HepG2 (cell line): ENCODE data around the gene ZG16B. TPM values are rescaled to one million over a fixed set of nuclear protein-coding genes. Genes with fewer than 3 reads are reported as not detected.

ENCODE experiments used
- BRD4 ChIP-seq: sonication (generic); formaldehyde crosslinking; IDR thresholded peaks from 2 replicates; pipeline ENCODE4 v1.4.0; 2020; ENCODE audit warnings: missing genetic modification reagents
- EZH2 ChIP-seq: conservative IDR thresholded peaks from 2 replicates; pipeline ENCODE4 v1.6.1; 2012; ENCODE audit warnings: mild to moderate bottlenecking, low read depth, low read length, moderate library complexity
- ISX ChIP-seq: sonication (generic); formaldehyde crosslinking; conservative IDR thresholded peaks from 2 replicates; pipeline ENCODE4 v1.5.0; 2020; ENCODE audit warnings: missing genetic modification reagents
- NFKBIZ ChIP-seq: IDR thresholded peaks from 2 replicates; pipeline ENCODE4 v1.6.1; 2018; ENCODE audit warnings: missing genetic modification reagents, missing compliant biosample characterization
- NR2F2 ChIP-seq: IDR thresholded peaks from 2 replicates; pipeline ENCODE4 v1.6.1; 2012; ENCODE audit warnings: low read depth, inconsistent platforms, borderline replicate concordance
- POLR2AphosphoS5 ChIP-seq: IDR thresholded peaks from 2 replicates; pipeline ENCODE4 v1.6.1; 2012; ENCODE audit warnings: low read depth, low read length
- RBM39 ChIP-seq: fragments of 200-400 bp; formaldehyde crosslinking; IDR thresholded peaks from one replicate; pipeline ENCODE4 v1.6.1; 2018; ENCODE audit warnings: antibody characterized with exemption, mild to moderate bottlenecking, low read depth, low read length; ENCODE audit not compliant: poor library complexity, severe bottlenecking
- REL ChIP-seq: sonication (generic); formaldehyde crosslinking; conservative IDR thresholded peaks from 2 replicates; pipeline ENCODE4 v1.8.0; 2022; ENCODE audit warnings: mild to moderate bottlenecking, missing genetic modification reagents, moderate library complexity
- SMAD1 ChIP-seq: sonication (generic); formaldehyde crosslinking; IDR thresholded peaks from 2 replicates; pipeline ENCODE4 v1.4.0; 2020; ENCODE audit warnings: missing genetic modification reagents, low read depth, mild to moderate bottlenecking, borderline replicate concordance
- SNRNP70 ChIP-seq: fragments of 200-400 bp; formaldehyde crosslinking; IDR thresholded peaks from 2 replicates; pipeline ENCODE4 v1.6.1; 2017; ENCODE audit warnings: mild to moderate bottlenecking, low read depth, low read length, moderate library complexity
- ZFP36L2 ChIP-seq: sonication (generic); formaldehyde crosslinking; IDR thresholded peaks from 2 replicates; pipeline ENCODE4 v1.4.0; 2020; ENCODE audit warnings: missing genetic modification reagents
- ZNF143 ChIP-seq: sonication (generic); formaldehyde crosslinking; IDR thresholded peaks from 2 replicates; pipeline ENCODE4 v1.4.0; 2020; ENCODE audit warnings: missing genetic modification reagents
- ZNF460 ChIP-seq: sonication (generic); formaldehyde crosslinking; IDR thresholded peaks from 2 replicates; pipeline ENCODE4 v1.5.1; 2020; ENCODE audit warnings: missing genetic modification reagents, mild to moderate bottlenecking, borderline replicate concordance
- ZNF574 ChIP-seq: sonication (generic); formaldehyde crosslinking; IDR thresholded peaks from 2 replicates; pipeline ENCODE4 v1.4.0; 2020; ENCODE audit warnings: missing genetic modification reagents
- ZNF703 ChIP-seq: sonication (generic); formaldehyde crosslinking; IDR thresholded peaks from 2 replicates; pipeline ENCODE4 v1.5.1; 2020; ENCODE audit warnings: missing genetic modification reagents, mild to moderate bottlenecking, moderate library complexity, borderline replicate concordance
- ZNF749 ChIP-seq: sonication (generic); formaldehyde crosslinking; IDR thresholded peaks from 2 replicates; pipeline ENCODE4 v1.8.0; 2022; ENCODE audit warnings: mild to moderate bottlenecking, missing genetic modification reagents, moderate library complexity, borderline replicate concordance
- ZNF770 ChIP-seq: sonication (generic); formaldehyde crosslinking; IDR thresholded peaks from 2 replicates; pipeline ENCODE4 v1.5.0; 2020; ENCODE audit warnings: mild to moderate bottlenecking, missing genetic modification reagents
- ZUFSP ChIP-seq: sonication (generic); formaldehyde crosslinking; IDR thresholded peaks from 2 replicates; pipeline ENCODE4 v1.9.0; 2021; ENCODE audit warnings: missing genetic modification reagents, mild to moderate bottlenecking, borderline replicate concordance
- polyA plus RNA-seq, 8 experiments: library from polyadenylated mRNA; depleted of rRNA in 3 of 8; stranded (reverse) in 7 of 8; unstranded in 1 of 8; fragments of >200 nt; fragmentation: Illumina TruSeq in 4 of 8; extraction: Trizol in 4 of 8; gene quantifications; 2 replicates each; pipeline versions ENCODE4 v1.2.1 to v1.2.3, GENCODE V29; 2011 to 2016; ENCODE audit warnings: low read depth in 4 of 8, missing spikeins in 1 of 8, mixed read lengths in 1 of 8; ENCODE audit not compliant: insufficient read depth in 1 of 8
- total RNA-seq, 5 experiments: library from RNA; depleted of rRNA; stranded (reverse); fragments of >200 nt; fragmentation: Illumina TruSeq; extraction: Trizol; gene quantifications; 2 replicates each; pipeline ENCODE4 v1.2.3, GENCODE V29; 2016; ENCODE audit warnings: low read depth in 1 of 5
- TF ChIP-seq, protein P1 (sequence below): sonication (generic); formaldehyde crosslinking; IDR thresholded peaks from 2 replicates; pipeline ENCODE4 v1.4.0; 2020; ENCODE audit warnings: missing genetic modification reagents
- TF ChIP-seq, protein P2 (sequence below): IDR thresholded peaks from 2 replicates; pipeline ENCODE4 v1.6.1; 2012; ENCODE audit warnings: inconsistent platforms

ZG16B gene
- total and polyA plus RNA-seq, 2 of the 13 experiments (the other 11 are each of a cell fraction or from before 2014, with no cell fraction given) = 1.5 to 11.3 TPM

- TF ChIP-seq SNRNP70 = no peak
- peak; percentile 90 for TF ChIP-seq BRD4 (CRISPR knock-in tag)
- TF ChIP-seq ZNF749 (CRISPR knock-in tag) = no peak
- TF ChIP-seq ZNF460 (CRISPR knock-in tag) = no peak
- TF ChIP-seq ZNF574 (CRISPR knock-in tag) = peak; percentile 95
- no peak for TF ChIP-seq EZH2
- TF ChIP-seq, protein P1, sequence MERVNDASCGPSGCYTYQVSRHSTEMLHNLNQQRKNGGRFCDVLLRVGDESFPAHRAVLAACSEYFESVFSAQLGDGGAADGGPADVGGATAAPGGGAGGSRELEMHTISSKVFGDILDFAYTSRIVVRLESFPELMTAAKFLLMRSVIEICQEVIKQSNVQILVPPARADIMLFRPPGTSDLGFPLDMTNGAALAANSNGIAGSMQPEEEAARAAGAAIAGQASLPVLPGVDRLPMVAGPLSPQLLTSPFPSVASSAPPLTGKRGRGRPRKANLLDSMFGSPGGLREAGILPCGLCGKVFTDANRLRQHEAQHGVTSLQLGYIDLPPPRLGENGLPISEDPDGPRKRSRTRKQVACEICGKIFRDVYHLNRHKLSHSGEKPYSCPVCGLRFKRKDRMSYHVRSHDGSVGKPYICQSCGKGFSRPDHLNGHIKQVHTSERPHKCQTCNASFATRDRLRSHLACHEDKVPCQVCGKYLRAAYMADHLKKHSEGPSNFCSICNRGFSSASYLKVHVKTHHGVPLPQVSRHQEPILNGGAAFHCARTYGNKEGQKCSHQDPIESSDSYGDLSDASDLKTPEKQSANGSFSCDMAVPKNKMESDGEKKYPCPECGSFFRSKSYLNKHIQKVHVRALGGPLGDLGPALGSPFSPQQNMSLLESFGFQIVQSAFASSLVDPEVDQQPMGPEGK = peak; percentile 73
- TF ChIP-seq NFKBIZ (CRISPR knock-in tag) = 0 out of 2 replicates have a peak, but pooled peaks have one; percentile 32
- TF ChIP-seq POLR2AphosphoS5 = peak; percentile 81
- 0 out of 2 replicates have a peak, but pooled peaks have one; percentile 7 for TF ChIP-seq ZFP36L2
- TF ChIP-seq, protein P2, sequence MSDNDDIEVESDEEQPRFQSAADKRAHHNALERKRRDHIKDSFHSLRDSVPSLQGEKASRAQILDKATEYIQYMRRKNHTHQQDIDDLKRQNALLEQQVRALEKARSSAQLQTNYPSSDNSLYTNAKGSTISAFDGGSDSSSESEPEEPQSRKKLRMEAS = peak; percentile 68
- peak; percentile 46; the same call in 1 of the 2 replicates for TF ChIP-seq NR2F2
- no peak for TF ChIP-seq ZNF703 (CRISPR knock-in tag)
- no peak for TF ChIP-seq SMAD1
- TF ChIP-seq RBM39 = peak; percentile 74
- no peak for TF ChIP-seq REL (CRISPR knock-in tag)
- peak; percentile 96 for TF ChIP-seq ZNF143
- no peak for TF ChIP-seq ZUFSP
- peak; percentile 27; the same call in 1 of the 2 replicates for TF ChIP-seq ZNF770 (CRISPR knock-in tag)
- no peak; the same call in 1 of the 2 replicates for TF ChIP-seq ISX (CRISPR knock-in tag)
Observed at GRCh38 chr16:2867987-2868789, 38.1 kb downstream of the ZG16B start (continued).
